A673 (cell line): ENCODE data around the gene VASH1.

ENCODE experiments used
- CTCF ChIP-seq: fragments of 300-800, 200-600 bp; sonication (generic); conservative IDR thresholded peaks from 2 replicates; pipeline ENCODE4 v1.5.1; 2017; ENCODE audit warnings: low read depth, mild to moderate bottlenecking, antibody characterized with exemption, low read length, moderate library complexity, mixed read lengths
- EZH2 ChIP-seq: fragments of 200-600 bp; sonication (generic); IDR thresholded peaks from 2 replicates; pipeline ENCODE4 v1.6.1; 2017; ENCODE audit warnings: borderline replicate concordance, low read depth, mild to moderate bottlenecking, mixed read lengths, antibody characterized with exemption, low read length; ENCODE audit not compliant: poor library complexity, severe bottlenecking

- TF ChIP-seq CTCF, result no peak
- no peak for TF ChIP-seq EZH2
These were observed 2.1 kb downstream of the VASH1 start for GRCh38 chr14:76763096-76764041.
